HG03378 (cell line): Measurements from ENCODE around the gene TTC23.
A peak's percentile ranks its signal among the peaks of the same experiment; 100 is the strongest.
"Not testable (repeated sequence)": the region's sequence is repeated elsewhere in the genome, so short reads cannot be mapped to it uniquely, and the experiment has no call there.

Experiments
- ATAC-seq: cut with Tn5 transposase; IDR thresholded peaks from one replicate; pipeline ENCODE4 v1.9.1; 2021; ENCODE audit warnings: mild to moderate bottlenecking, moderate library complexity; ENCODE audit not compliant: unreplicated experiment

The TTC23 gene

GRCh38 chr15:99201408-99202175 is 47.8 kb downstream of the TTC23 start:
- no peak for ATAC-seq

GRCh38 chr15:99197856-99198255 is 51.5 kb downstream of the TTC23 start:
- no peak for ATAC-seq

GRCh38 chr15:99192181-99192580 is 57.2 kb downstream of the TTC23 start:
- ATAC-seq, result not testable (repeated sequence)

GRCh38 chr15:99187936-99188335 is 61.4 kb downstream of the TTC23 start:
- no peak for ATAC-seq

GRCh38 chr15:99185414-99186130 is 63.8 kb downstream of the TTC23 start:
- no peak for ATAC-seq

GRCh38 chr15:99182791-99183190 is 66.6 kb downstream of the TTC23 start:
- ATAC-seq, result no peak

GRCh38 chr15:99181545-99181971 is 67.8 kb downstream of the TTC23 start:
- ATAC-seq, result no peak

- ATAC-seq, result no peak
Measured at GRCh38 chr15:99180964-99181306, 68.4 kb downstream of the TTC23 start.

- no peak for ATAC-seq
Measured at GRCh38 chr15:99180086-99180963, 69.1 kb downstream of the TTC23 start.

- no peak for ATAC-seq
Measured at GRCh38 chr15:99177679-99178078, 71.7 kb downstream of the TTC23 start.

GRCh38 chr15:99176757-99177156 is 72.6 kb downstream of the TTC23 start:
- no peak for ATAC-seq

- ATAC-seq, result no peak
Measured at GRCh38 chr15:99174567-99175395, 74.6 kb downstream of the TTC23 start.

- ATAC-seq, result no peak
Measured at GRCh38 chr15:99172989-99173388, 76.4 kb downstream of the TTC23 start.

GRCh38 chr15:99172171-99172570 is 77.2 kb downstream of the TTC23 start:
- ATAC-seq, result no peak

GRCh38 chr15:99170476-99171065 is 78.8 kb downstream of the TTC23 start:
- ATAC-seq, result no peak

- no peak for ATAC-seq
Measured at GRCh38 chr15:99169769-99170311, 79.5 kb downstream of the TTC23 start.

- ATAC-seq, result no peak
Measured at GRCh38 chr15:99168601-99169580, 80.5 kb downstream of the TTC23 start.

- ATAC-seq, result peak; percentile 72
Measured at GRCh38 chr15:99167640-99168039, 81.7 kb downstream of the TTC23 start.

- no peak for ATAC-seq
Measured at GRCh38 chr15:99167201-99167600, 82.2 kb downstream of the TTC23 start.
